Common myeloid progenitor, CD34-positive (primary cell): ENCODE data around the gene INAFM2.

Experiments
- CTCF ChIA-PET: fragments of 350-600 bp; sonication (Branson Sonifier 250); formaldehyde crosslinking; loops from one replicate; lab custom pipeline; 2021; ENCODE audit warnings: antibody characterized with exemption; lab: Charles Lee
- POLR2A ChIA-PET: fragments of 350-600 bp; sonication (Branson Sonifier 250); formaldehyde crosslinking; loops from one replicate; lab custom pipeline; 2021; ENCODE audit warnings: antibody characterized with exemption; lab: Charles Lee
- DNase-seq, 3 donors: peaks; one replicate each; pipeline versions ENCODE4 v3.0.0 to v3.0.0-alpha.2; 2013
- H3K27ac ChIP-seq, 2 experiments: 1 replicate in 1 of 2; 2 replicates in 1 of 2; pipeline ENCODE4 v1.7.0; 2013; ENCODE audit warnings: inconsistent platforms in 2 of 2, low read length in 2 of 2, mild to moderate bottlenecking in 2 of 2, low read depth in 1 of 2, moderate library complexity in 1 of 2; ENCODE audit not compliant: severe bottlenecking in 2 of 2, insufficient read depth in 1 of 2, poor library complexity in 1 of 2
- H3K27me3 ChIP-seq, 5 experiments: replicated peaks in 2 of 5; 1 replicate in 3 of 5; 2 replicates in 2 of 5; pipeline versions ENCODE4 v1.6.1 to v1.7.0; 2013; ENCODE audit warnings: low read length in 4 of 5, mild to moderate bottlenecking in 2 of 5, moderate library complexity in 2 of 5, inconsistent platforms in 1 of 5; ENCODE audit not compliant: insufficient read depth in 5 of 5, control insufficient read depth in 4 of 5
- H3K36me3 ChIP-seq, 4 experiments: 1 replicate in 2 of 4; 2 replicates in 2 of 4; pipeline versions ENCODE4 v1.6.1 to v1.7.0; 2013; ENCODE audit warnings: low read length in 3 of 4, control low read depth in 1 of 4, mild to moderate bottlenecking in 1 of 4; ENCODE audit not compliant: control insufficient read depth in 4 of 4, insufficient read depth in 4 of 4
- H3K4me1 ChIP-seq, 4 experiments: 1 replicate in 3 of 4; 2 replicates in 1 of 4; pipeline versions ENCODE4 v1.6.1 to v1.7.1; 2013; ENCODE audit warnings: low read length in 3 of 4, mild to moderate bottlenecking in 3 of 4, control low read depth in 1 of 4, inconsistent platforms in 1 of 4, moderate library complexity in 1 of 4; ENCODE audit not compliant: control insufficient read depth in 4 of 4, insufficient read depth in 4 of 4; ENCODE audit errors: control extremely low read depth in 1 of 4
- H3K4me3 ChIP-seq, 7 experiments: 1 replicate in 4 of 7; 2 replicates in 3 of 7; pipeline versions ENCODE4 v1.5.1 to v1.7.0; 2013; ENCODE audit warnings: mild to moderate bottlenecking in 7 of 7, low read length in 6 of 7, moderate library complexity in 6 of 7, inconsistent platforms in 2 of 7, low read depth in 2 of 7, control low read depth in 1 of 7; ENCODE audit not compliant: insufficient read depth in 4 of 7, control insufficient read depth in 1 of 7; ENCODE audit errors: extremely low read depth in 1 of 7
- H3K9me3 ChIP-seq, 5 experiments: 1 replicate in 4 of 5; 2 replicates in 1 of 5; pipeline versions ENCODE4 v1.6.1 to v1.7.1; 2013; ENCODE audit warnings: low read length in 4 of 5, mild to moderate bottlenecking in 2 of 5, inconsistent platforms in 1 of 5, low read depth in 1 of 5, moderate library complexity in 1 of 5; ENCODE audit not compliant: control insufficient read depth in 4 of 5, insufficient read depth in 2 of 5; ENCODE audit errors: control extremely low read depth in 1 of 5
- WGBS: methylation state at CpG from one replicate; pipeline ENCODE4 v1.1.5; 2013; ENCODE audit not compliant: insufficient coverage; 5-methylcytosine and 5-hydroxymethylcytosine counted together

Gene INAFM2

GRCh38 chr15:40282147-40282868, 41.2 kb upstream of the INAFM2 start:
- Histone ChIP-seq H3K27ac (no peak overlapping the region), H3K27me3 (peaks cover 0 to 41% (median 0%) of the 10 kb centered on the region in 5 experiments), H3K4me3 (peak overlapping the region; percentile 20 to 78 (median 67)), H3K9me3 (no peaks in the 10 kb centered on the region), H3K4me1 (peaks cover 0 to 54% (median 38%) of the 10 kb centered on the region in 4 experiments), H3K36me3 (peaks cover 0 to 18% (median 8%) of the 10 kb centered on the region in 4 experiments)
- ChIA-PET CTCF (interaction anchor here (0.9 to 25.2 kb wide), 7 partner anchors 13 to 142 kb away, joined by 3 to 407 read pairs (median 4); partner anchors contain the start of genes CCDC9B, INAFM2 and PLCB2), POLR2A (interaction anchor here (1.9 kb wide), 1 partner anchor 27 kb away, joined by 11 read pairs; no protein-coding TSS in a partner anchor)
- WGBS, result under 1% methylated on average over 88 of the region's 92 CpGs
- DNase-seq, result peak; percentile 56 to 80 (median 72)

DNA sequence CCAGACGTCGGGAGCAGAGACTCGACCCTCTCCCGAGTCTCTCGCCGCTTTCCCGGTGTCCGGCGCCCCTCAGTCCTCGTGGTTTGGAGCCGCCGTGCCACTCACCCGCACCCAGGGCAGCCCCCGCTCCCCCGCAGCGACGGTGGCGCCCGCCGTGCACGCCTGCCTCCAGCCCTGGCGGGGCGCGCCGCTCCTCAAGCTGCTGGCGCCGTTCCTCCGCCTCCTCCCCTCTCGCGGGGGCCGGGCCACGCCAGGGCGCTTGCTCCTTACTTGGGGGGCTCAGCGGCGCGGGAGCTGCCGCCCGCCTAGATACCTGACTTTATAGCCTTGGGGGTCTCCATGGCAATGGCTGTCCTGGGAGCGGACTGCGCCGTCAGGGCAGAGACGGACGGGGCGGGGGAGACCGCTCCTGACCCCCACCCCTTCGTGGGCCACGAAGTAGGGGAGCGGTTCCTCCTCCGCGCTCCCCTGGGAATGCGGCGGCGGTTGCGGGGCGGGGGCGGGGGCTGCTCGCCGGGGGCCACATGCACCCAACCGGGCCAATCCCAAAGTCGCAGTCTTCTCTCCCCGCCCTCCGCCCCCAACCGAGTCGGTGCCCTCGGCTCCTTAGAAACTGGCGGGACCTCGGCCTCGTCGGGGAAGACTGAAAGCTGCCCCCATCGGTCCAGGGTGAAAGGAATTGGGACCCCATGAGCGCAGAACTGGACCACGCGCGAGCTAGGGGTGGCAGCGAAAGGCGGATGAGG, 40.5 kb upstream of the INAFM2 start, which contains the start of gene ANKRD63:
ANKRD63 (minus strand) TSS at position 196 of the 746 bp plus-strand sequence. CDS start 478 bp downstream, outside the sequence.
- H3K27ac ChIP-seq, result no peak within 1 kb of the TSS
- H3K36me3 ChIP-seq, result peaks cover under 1 to 25% (median 13%) of the 10 kb centered on the region in 4 experiments
- ChIA-PET CTCF (interaction anchor here (0.9 to 25.2 kb wide), 11 partner anchors 12 to 190 kb away, joined by 3 to 407 read pairs (median 3); partner anchors contain the start of genes CCDC9B, INAFM2 and PLCB2), POLR2A (interaction anchor here (1.9 kb wide), 1 partner anchor 26 kb away, joined by 11 read pairs; no protein-coding TSS in a partner anchor)
- H3K4me3 ChIP-seq, result peak within 1 kb of the TSS; percentile 20 to 78 (median 67)
- peak in 2 of 3 donors; percentile 53 to 69 for DNase-seq
- WGBS, result 2% methylated on average over 60 of the region's 76 CpGs
- peaks cover 0 to 41% (median 0%) of the 10 kb centered on the region in 5 experiments for H3K27me3 ChIP-seq
- peaks cover 0 to 47% (median 31%) of the 10 kb centered on the region in 4 experiments for H3K4me1 ChIP-seq
- H3K9me3 ChIP-seq, result no peaks in the 10 kb centered on the region

GRCh38 chr15:40283615-40284300, 39.7 kb upstream of the INAFM2 start:
- CTCF ChIA-PET, result interaction anchor here (0.9 to 25.2 kb wide), 7 partner anchors 11 to 191 kb away, joined by 3 to 407 read pairs (median 3); partner anchors contain the start of genes CCDC9B, INAFM2 and PLCB2
- H3K27me3 ChIP-seq, result peaks cover 0 to 41% (median 0%) of the 10 kb centered on the region in 5 experiments
- 46% methylated on average over 23 of the region's 33 CpGs for WGBS
- H3K36me3 ChIP-seq, result peaks cover 4 to 33% (median 20%) of the 10 kb centered on the region in 4 experiments
- peak in 1 of 3 donors; percentile 40 for DNase-seq
- H3K9me3 ChIP-seq, result no peaks in the 10 kb centered on the region
- POLR2A ChIA-PET, result interaction anchor here (1.9 kb wide), 1 partner anchor 26 kb away, joined by 11 read pairs; no protein-coding TSS in a partner anchor
- H3K4me3 ChIP-seq, result peak overlapping the region in 3 of 7 experiments; percentile 70 to 78 (median 74)
- H3K4me1 ChIP-seq, result peaks cover 0 to 40% (median 29%) of the 10 kb centered on the region in 4 experiments
- H3K27ac ChIP-seq, result no peak overlapping the region

- no peak overlapping the region for H3K4me3 ChIP-seq
- no peak for DNase-seq
- H3K27ac ChIP-seq, result no peak overlapping the region
- H3K4me1 ChIP-seq, result peaks cover 0 to 32% (median 24%) of the 10 kb centered on the region in 4 experiments
- ChIA-PET POLR2A (no interaction called here), CTCF (interaction anchor here (0.6 to 25.2 kb wide), 11 partner anchors 8 to 145 kb away, joined by 3 to 407 read pairs (median 4); partner anchors contain the start of genes CCDC9B, INAFM2, PAK6 and PLCB2)
- peaks cover 0 to 41% (median 0%) of the 10 kb centered on the region in 5 experiments for H3K27me3 ChIP-seq
- no peaks in the 10 kb centered on the region for H3K9me3 ChIP-seq
- WGBS, result 98% methylated on average over 4 of the region's 4 CpGs
- peaks cover 7 to 47% (median 31%) of the 10 kb centered on the region in 4 experiments for H3K36me3 ChIP-seq
These were observed 38.3 kb upstream of the INAFM2 start for GRCh38 chr15:40285151-40285550.

- no peak for DNase-seq
- POLR2A ChIA-PET, result no interaction called here
- Histone ChIP-seq H3K27ac (no peak overlapping the region), H3K4me1 (peaks cover 0 to 32% (median 24%) of the 10 kb centered on the region in 4 experiments), H3K36me3 (peaks cover 10 to 51% (median 35%) of the 10 kb centered on the region in 4 experiments), H3K27me3 (peaks cover 0 to 37% (median 0%) of the 10 kb centered on the region in 5 experiments), H3K9me3 (no peaks in the 10 kb centered on the region), H3K4me3 (no peak overlapping the region)
- 56% methylated on average over 1 of the region's 1 CpG for WGBS
- CTCF ChIA-PET, result interaction anchor here (0.6 to 25.2 kb wide), 11 partner anchors 9 to 144 kb away, joined by 3 to 407 read pairs (median 4); partner anchors contain the start of genes CCDC9B, INAFM2, PAK6 and PLCB2
These were observed 37.9 kb upstream of the INAFM2 start for GRCh38 chr15:40285554-40286011.

DNA sequence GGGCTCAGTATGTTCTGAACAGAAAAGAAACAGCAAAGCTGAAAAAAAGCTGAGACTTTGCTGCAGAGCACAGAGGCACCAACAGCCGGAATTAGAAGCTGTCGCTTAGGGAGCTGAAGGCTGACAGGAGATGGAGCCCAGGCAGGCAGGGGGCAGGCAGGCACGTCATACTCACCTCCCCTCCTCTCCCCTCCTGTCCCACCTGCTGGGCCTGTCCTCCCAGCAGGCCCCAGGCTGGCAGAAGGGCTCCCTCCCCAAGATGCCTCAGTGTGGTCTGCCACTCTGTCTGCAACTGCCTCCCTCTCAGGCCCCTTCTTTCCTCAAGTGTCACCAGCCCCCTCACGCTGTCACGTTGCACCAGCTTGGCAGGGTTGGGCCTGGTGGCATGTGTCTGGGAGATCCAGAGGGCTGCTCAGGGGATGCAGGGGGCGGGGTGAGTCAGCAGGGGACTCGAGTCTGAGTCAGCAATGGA, 37.4 kb upstream of the INAFM2 start:
- ChIA-PET POLR2A (no interaction called here), CTCF (interaction anchor here (0.9 to 25.2 kb wide), 5 partner anchors 9 to 51 kb away, joined by 3 to 407 read pairs (median 6); partner anchors contain the start of genes CCDC9B, INAFM2, PAK6 and PLCB2)
- Histone ChIP-seq H3K36me3 (peaks cover 10 to 54% (median 37%) of the 10 kb centered on the region in 4 experiments), H3K4me1 (peaks cover 0 to 32% (median 24%) of the 10 kb centered on the region in 4 experiments), H3K27ac (no peak overlapping the region), H3K27me3 (peaks cover 0 to 32% (median 0%) of the 10 kb centered on the region in 5 experiments), H3K9me3 (no peaks in the 10 kb centered on the region), H3K4me3 (no peak overlapping the region)
- WGBS, result 86% methylated on average over 4 of the region's 7 CpGs
- DNase-seq, result no peak
